B cell (primary cell): Measurements from ENCODE around the gene ATP8A2. TPM values are rescaled to one million over a fixed set of nuclear protein-coding genes. Genes with fewer than 3 reads are reported as not detected.

Experiments used
- ATAC-seq: fragments of 200-7000 bp; cut with Tn5 transposase; one replicate; pipeline ENCODE4 v1.10.0; 2021; ENCODE audit warnings: low read depth, mild to moderate bottlenecking, moderate number of reproducible peaks, moderate library complexity
- CTCF ChIA-PET: fragments of 350-600 bp; sonication (Branson Sonifier 250); formaldehyde crosslinking; loops from one replicate; lab custom pipeline; 2021; ENCODE audit warnings: antibody characterized with exemption, inconsistent platforms; lab: Charles Lee
- POLR2A ChIA-PET: fragments of 350-600 bp; sonication (Branson Sonifier 250); formaldehyde crosslinking; loops from one replicate; lab custom pipeline; 2021; ENCODE audit warnings: antibody characterized with exemption; lab: Charles Lee
- DNase-seq: peaks from one replicate; pipeline ENCODE4 v3.0.0; 2013
- H2AFZ ChIP-seq: 2 replicates; pipeline ENCODE4 v1.6.1; 2012; ENCODE audit warnings: mild to moderate bottlenecking, low read depth, low read length; ENCODE audit not compliant: insufficient read depth, poor library complexity, severe bottlenecking
- H3K27ac ChIP-seq, 2 donors: 1 replicate in 1 of 2; 2 replicates in 1 of 2; pipeline ENCODE4 v1.5.1; 2012 to 2013; ENCODE audit warnings: low read length in 2 of 2, mild to moderate bottlenecking in 2 of 2, moderate library complexity in 1 of 2
- H3K27me3 ChIP-seq, 4 experiments: fragments of 200-600 bp in 1 of 4; sonication (generic) in 1 of 4; replicated peaks in 1 of 4; 1 replicate in 2 of 4; 2 replicates in 2 of 4; pipeline versions ENCODE4 v1.6.1 to v1.7.0; 2013 to 2016; ENCODE audit warnings: low read length in 3 of 4, mild to moderate bottlenecking in 2 of 4, mixed read lengths in 1 of 4, moderate library complexity in 1 of 4; ENCODE audit not compliant: insufficient read depth in 4 of 4, control insufficient read depth in 3 of 4; ENCODE audit errors: control extremely low read depth in 1 of 4
- H3K36me3 ChIP-seq, 2 experiments: replicated peaks in 1 of 2; 1 replicate in 1 of 2; 2 replicates in 1 of 2; pipeline versions ENCODE4 v1.6.1 to v1.7.1; 2013; ENCODE audit warnings: low read length in 1 of 2; ENCODE audit not compliant: insufficient read depth in 2 of 2, control insufficient read depth in 1 of 2; ENCODE audit errors: control extremely low read depth in 1 of 2, extremely low read depth in 1 of 2
- H3K4me1 ChIP-seq, 2 donors: fragments of 200-600 bp in 1 of 2; sonication (generic) in 1 of 2; 1 replicate in 1 of 2; 2 replicates in 1 of 2; pipeline versions ENCODE4 v1.5.1 to v1.6.1; 2013 to 2017; ENCODE audit warnings: low read length in 2 of 2; ENCODE audit not compliant: control insufficient read depth in 2 of 2, insufficient read depth in 2 of 2
- H3K4me2 ChIP-seq: replicated peaks from 2 replicates; pipeline ENCODE3; 2012; ENCODE audit warnings: mild to moderate bottlenecking, low read depth, low read length; ENCODE audit not compliant: poor library complexity, severe bottlenecking
- H3K4me3 ChIP-seq, 5 experiments: fragments of 200-600 bp in 1 of 5; sonication (generic) in 1 of 5; 1 replicate in 3 of 5; 2 replicates in 2 of 5; pipeline versions ENCODE4 v1.5.1 to v1.7.0; 2011 to 2016; ENCODE audit warnings: low read length in 4 of 5, mild to moderate bottlenecking in 4 of 5, low read depth in 2 of 5, control low read depth in 1 of 5, moderate library complexity in 1 of 5; ENCODE audit not compliant: insufficient read depth in 1 of 5; ENCODE audit errors: control extremely low read depth in 1 of 5, extremely low read depth in 1 of 5
- H3K79me2 ChIP-seq: fragments of 200-600 bp; sonication (generic); one replicate; pipeline ENCODE4 v1.6.0; 2016; ENCODE audit warnings: low read length; ENCODE audit not compliant: control insufficient read depth, insufficient read depth
- H3K9ac ChIP-seq: fragments of 200-600 bp; sonication (generic); 2 replicates; pipeline ENCODE4 v1.6.1; 2017; ENCODE audit warnings: mild to moderate bottlenecking, low read length, moderate library complexity
- H3K9me3 ChIP-seq, 3 donors: one replicate each; pipeline versions ENCODE4 v1.6.1 to v1.7.1; 2013; ENCODE audit warnings: low read length in 2 of 3; ENCODE audit not compliant: control insufficient read depth in 2 of 3, insufficient read depth in 1 of 3; ENCODE audit errors: control extremely low read depth in 1 of 3
- H4K20me1 ChIP-seq: 2 replicates; pipeline ENCODE4 v1.6.0; 2012; ENCODE audit warnings: mild to moderate bottlenecking, low read length; ENCODE audit not compliant: insufficient read depth, control insufficient read depth, poor library complexity, severe bottlenecking
- H3K27ac Mint-ChIP-seq: one replicate; pipeline ENCODE4 v1.8.0; 2021; ENCODE audit warnings: mixed read lengths
- H3K27me3 Mint-ChIP-seq: one replicate; pipeline ENCODE4 v1.8.0; 2021; ENCODE audit warnings: mixed read lengths
- H3K4me1 Mint-ChIP-seq: one replicate; pipeline ENCODE4 v1.8.0; 2021; ENCODE audit warnings: mixed read lengths
- H3K4me3 Mint-ChIP-seq: one replicate; pipeline ENCODE4 v1.8.0; 2021; ENCODE audit warnings: mixed read lengths
- H3K9me3 Mint-ChIP-seq: one replicate; pipeline ENCODE4 v1.8.0; 2022; ENCODE audit warnings: mixed read lengths; ENCODE audit not compliant: insufficient read depth
- EZH2 ChIP-seq: IDR thresholded peaks from 2 replicates; pipeline ENCODE4 v1.6.1; 2012; ENCODE audit warnings: borderline replicate concordance, low read depth, mild to moderate bottlenecking, moderate library complexity, low read length; ENCODE audit not compliant: insufficient read depth, poor library complexity, severe bottlenecking
- WGBS: methylation state at CpG from one replicate; pipeline ENCODE4 v1.1.5; 2013; ENCODE audit warnings: missing lambda C conversion rate; ENCODE audit not compliant: insufficient coverage; 5-methylcytosine and 5-hydroxymethylcytosine counted together
- intact Hi-C: fragments of 100-400 bp; cut with micrococcal nuclease; formaldehyde crosslinking; loops from one replicate; pipeline ENCODE4 v1.10.0; 2022
- polyA plus RNA-seq: library from polyadenylated mRNA; depleted of rRNA; stranded (reverse); fragments of >200 nt; gene quantifications from 2 replicates; pipeline ENCODE4 v1.2.3, GENCODE V29; 2012
- total RNA-seq, 2 donors: library from RNA; stranded (reverse); fragments of 120-200 nt in 1 of 2; gene quantifications; 1 replicate in 1 of 2; 2 replicates in 1 of 2; pipeline versions ENCODE4 v1.2.3 to v1.2.4, GENCODE V29; 2013 to 2022
- TF ChIP-seq, protein P1 (sequence below): fragments of 200-600 bp; IDR thresholded peaks from one replicate; pipeline ENCODE4 v1.8.0; 2022; ENCODE audit warnings: antibody characterized with exemption, mild to moderate bottlenecking

Gene ATP8A2
- total and polyA plus RNA-seq, 2 donors (not counting 1 experiment from before 2014, with no cell fraction given) = not detected

DNA sequence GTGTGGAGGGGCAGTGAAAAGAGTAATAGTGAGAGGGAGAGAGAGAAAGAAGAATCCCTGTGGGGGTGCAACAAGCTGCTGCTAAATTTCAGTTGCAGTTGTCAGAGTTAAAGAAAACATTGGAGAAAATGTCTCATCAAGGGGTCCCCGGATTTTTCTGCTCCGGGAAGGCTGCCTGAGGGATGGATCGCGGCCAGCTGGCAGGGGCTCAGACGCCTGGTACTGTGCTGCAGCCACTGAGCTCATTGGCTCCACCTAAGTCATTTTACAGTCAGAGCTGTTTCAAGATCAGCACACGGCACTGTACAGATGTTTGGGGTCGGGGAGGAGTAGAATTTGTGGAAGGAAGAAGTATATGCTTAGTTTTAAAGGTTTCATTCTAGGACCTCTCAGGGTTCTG is 573.8 kb downstream of the ATP8A2 start:
- Mint-ChIP-seq H3K27ac (no peak overlapping the region), H3K4me1 (no peaks in the 10 kb centered on the region), H3K9me3 (no peaks in the 10 kb centered on the region), H3K27me3 (peaks cover 7% of the 10 kb centered on the region), H3K4me3 (no peak overlapping the region)
- Histone ChIP-seq H3K4me2 (no peak overlapping the region), H3K27me3 (no peaks in the 10 kb centered on the region), H2AFZ (no peak overlapping the region), H3K9ac (no peak overlapping the region), H3K36me3 (no peaks in the 10 kb centered on the region), H3K4me1 (no peaks in the 10 kb centered on the region), H3K27ac (no peak overlapping the region), H3K4me3 (no peak overlapping the region), H3K9me3 (peaks cover 0 to 4% (median 0%) of the 10 kb centered on the region in 3 donors), H3K79me2 (no peaks in the 10 kb centered on the region), H4K20me1 (no peaks in the 10 kb centered on the region)
- intact Hi-C loops = no loop called here
- 81% methylated on average over 7 of the region's 7 CpGs for WGBS
- ChIA-PET POLR2A (no interaction called here), CTCF (no interaction called here)
- no peak for DNase-seq
- ATAC-seq = no peak
- TF ChIP-seq, protein P1, sequence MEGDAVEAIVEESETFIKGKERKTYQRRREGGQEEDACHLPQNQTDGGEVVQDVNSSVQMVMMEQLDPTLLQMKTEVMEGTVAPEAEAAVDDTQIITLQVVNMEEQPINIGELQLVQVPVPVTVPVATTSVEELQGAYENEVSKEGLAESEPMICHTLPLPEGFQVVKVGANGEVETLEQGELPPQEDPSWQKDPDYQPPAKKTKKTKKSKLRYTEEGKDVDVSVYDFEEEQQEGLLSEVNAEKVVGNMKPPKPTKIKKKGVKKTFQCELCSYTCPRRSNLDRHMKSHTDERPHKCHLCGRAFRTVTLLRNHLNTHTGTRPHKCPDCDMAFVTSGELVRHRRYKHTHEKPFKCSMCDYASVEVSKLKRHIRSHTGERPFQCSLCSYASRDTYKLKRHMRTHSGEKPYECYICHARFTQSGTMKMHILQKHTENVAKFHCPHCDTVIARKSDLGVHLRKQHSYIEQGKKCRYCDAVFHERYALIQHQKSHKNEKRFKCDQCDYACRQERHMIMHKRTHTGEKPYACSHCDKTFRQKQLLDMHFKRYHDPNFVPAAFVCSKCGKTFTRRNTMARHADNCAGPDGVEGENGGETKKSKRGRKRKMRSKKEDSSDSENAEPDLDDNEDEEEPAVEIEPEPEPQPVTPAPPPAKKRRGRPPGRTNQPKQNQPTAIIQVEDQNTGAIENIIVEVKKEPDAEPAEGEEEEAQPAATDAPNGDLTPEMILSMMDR = no peak
- no peak for TF ChIP-seq EZH2

DNA sequence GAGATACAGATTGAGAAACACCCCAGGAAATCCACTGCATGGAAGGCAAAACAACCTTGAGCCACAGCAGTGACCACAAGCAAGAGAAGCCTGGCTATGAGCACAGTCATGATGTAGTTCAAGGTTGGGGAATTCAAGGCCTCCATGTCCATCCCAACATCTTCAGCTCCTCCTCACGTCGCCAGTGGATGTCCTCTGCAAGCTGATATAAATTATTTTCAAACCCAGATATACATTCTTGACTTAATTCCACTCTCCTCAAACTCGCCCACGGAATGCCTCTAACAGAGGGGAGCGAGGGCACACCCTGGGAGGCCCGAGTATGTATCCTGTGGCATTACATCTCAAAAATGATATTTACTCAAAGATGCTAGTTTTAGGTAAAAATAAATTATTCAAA is 574.5 kb downstream of the ATP8A2 start:
- Histone ChIP-seq H3K27ac (no peak overlapping the region), H3K27me3 (no peaks in the 10 kb centered on the region), H3K4me3 (no peak overlapping the region), H4K20me1 (no peaks in the 10 kb centered on the region), H3K79me2 (no peaks in the 10 kb centered on the region), H3K36me3 (no peaks in the 10 kb centered on the region), H3K4me2 (no peak overlapping the region), H3K4me1 (no peaks in the 10 kb centered on the region), H3K9ac (no peak overlapping the region), H2AFZ (no peak overlapping the region), H3K9me3 (peaks cover 0 to 4% (median 0%) of the 10 kb centered on the region in 3 donors)
- ChIA-PET CTCF (no interaction called here), POLR2A (no interaction called here)
- WGBS = 92% methylated on average over 4 of the region's 6 CpGs
- H3K4me1 Mint-ChIP-seq = no peaks in the 10 kb centered on the region
- no peak for ATAC-seq
- no peak for TF ChIP-seq EZH2
- TF ChIP-seq, protein P1 = no peak
- intact Hi-C loops = no loop called here
- H3K27me3 Mint-ChIP-seq = peaks cover 7% of the 10 kb centered on the region
- no peak for DNase-seq
- H3K27ac Mint-ChIP-seq = no peak overlapping the region
- no peak overlapping the region for H3K4me3 Mint-ChIP-seq
- no peaks in the 10 kb centered on the region for H3K9me3 Mint-ChIP-seq
